Gastroesophageal sphincter (tissue), 4 donors: ENCODE measurements around the gene ADGRL2. TPM values are rescaled to one million over a fixed set of nuclear protein-coding genes. Genes with fewer than 3 reads are reported as not detected.

Source experiments
- ATAC-seq: fragments of 150-250 bp; one replicate; pipeline ENCODE4 v1.9.1; 2016; ENCODE audit warnings: mild to moderate bottlenecking, moderate library complexity
- H3K27ac ChIP-seq, 4 donors: fragments of 200-600 bp; sonication (generic) in 3 of 4; 1 replicate in 3 of 4; 2 replicates in 1 of 4; pipeline ENCODE4 v1.5.1; 2016 to 2019
- H3K27me3 ChIP-seq: fragments of 200-600 bp; sonication (generic); one replicate; pipeline ENCODE4 v1.5.1; 2019
- H3K36me3 ChIP-seq, 2 donors: fragments of 200-600 bp; sonication (generic); one replicate each; pipeline ENCODE4 v1.5.1; 2019; ENCODE audit warnings: control low read depth in 1 of 2
- H3K4me1 ChIP-seq, 3 donors: fragments of 200-600 bp; sonication (generic); 1 replicate in 2 of 3; 2 replicates in 1 of 3; pipeline ENCODE4 v1.5.1; 2016 to 2019; ENCODE audit warnings: control low read depth in 2 of 3
- H3K4me3 ChIP-seq, 2 donors: fragments of 200-600 bp; sonication (generic); one replicate each; pipeline ENCODE4 v1.5.1; 2019; ENCODE audit warnings: mild to moderate bottlenecking in 1 of 2, moderate library complexity in 1 of 2
- H3K9me3 ChIP-seq, 3 donors: fragments of 200-600 bp; sonication (generic); one replicate each; pipeline ENCODE4 v1.5.1; 2017 to 2019; ENCODE audit warnings: control low read depth in 2 of 3
- CTCF ChIP-seq, 4 experiments: fragments of 200-600 bp in 2 of 4; fragments of 450-650 bp in 2 of 4; sonication (generic) in 1 of 4; IDR thresholded peaks; one replicate each; pipeline ENCODE4 v1.5.1; 2017 to 2019; ENCODE audit warnings: antibody characterized with exemption in 4 of 4, mild to moderate bottlenecking in 2 of 4, moderate library complexity in 2 of 4
- EP300 ChIP-seq: sonication (generic); formaldehyde crosslinking; IDR thresholded peaks from one replicate; pipeline ENCODE4 v1.6.1; 2017; ENCODE audit warnings: antibody characterized with exemption, mild to moderate bottlenecking
- POLR2A ChIP-seq, 2 donors: fragments of 450-650 bp; IDR thresholded peaks; one replicate each; pipeline ENCODE4 v1.6.1; 2017; ENCODE audit warnings: antibody characterized with exemption in 2 of 2, mild to moderate bottlenecking in 2 of 2, moderate library complexity in 1 of 2
- POLR2AphosphoS5 ChIP-seq: sonication (generic); formaldehyde crosslinking; IDR thresholded peaks from one replicate; pipeline ENCODE4 v1.6.1; 2017; ENCODE audit warnings: antibody characterized with exemption
- WGBS, 2 donors: methylation state at CpG; one replicate each; pipeline ENCODE4 v1.1.5; 2018; ENCODE audit warnings: low coverage in 1 of 2; 5-methylcytosine and 5-hydroxymethylcytosine counted together
- total RNA-seq, 4 donors: library from RNA; depleted of rRNA; stranded (reverse); fragments of >200 nt; gene quantifications; one replicate each; pipeline ENCODE4 v1.1.0, GENCODE V29; 2016

ADGRL2 gene
- total RNA-seq, 4 donors from 2014 or later: 68.9 to 141 (median 83.8) TPM

GRCh38 chr1:81834268-81834667 lies 33.5 kb downstream of the ADGRL2 start:
- H3K9me3 ChIP-seq: no peaks in the 10 kb centered on the region
- TF ChIP-seq POLR2AphosphoS5: no peak
- TF ChIP-seq EP300: no peak
- TF ChIP-seq CTCF (IDR thresholded peaks at IDR 0.05): no peak
- no peak for TF ChIP-seq POLR2A (IDR thresholded peaks at IDR 0.05)
- WGBS, 2 donors: 23 to 33% methylated on average over 2 of the region's 2 CpGs
- H3K36me3 ChIP-seq: no peaks in the 10 kb centered on the region
- ATAC-seq: no peak
- H3K4me1 ChIP-seq: peaks cover 8 to 53% (median 12%) of the 10 kb centered on the region in 3 donors
- peak overlapping the region in 1 of 4 donors; percentile 25 for H3K27ac ChIP-seq
- no peaks in the 10 kb centered on the region for H3K27me3 ChIP-seq
- no peak overlapping the region for H3K4me3 ChIP-seq

GRCh38 chr1:81834921-81835698 lies 34.4 kb downstream of the ADGRL2 start:
- peak overlapping the region in 1 of 4 donors; percentile 25 for H3K27ac ChIP-seq
- 18 to 29% methylated on average over 6 of the region's 6 CpGs for WGBS, 2 donors
- TF ChIP-seq EP300: no peak
- no peak for TF ChIP-seq POLR2A (IDR thresholded peaks at IDR 0.05)
- TF ChIP-seq POLR2AphosphoS5: no peak
- no peaks in the 10 kb centered on the region for H3K9me3 ChIP-seq
- peak; percentile 28 for ATAC-seq
- no peaks in the 10 kb centered on the region for H3K27me3 ChIP-seq
- no peak overlapping the region for H3K4me3 ChIP-seq
- peaks cover 8 to 53% (median 12%) of the 10 kb centered on the region in 3 donors for H3K4me1 ChIP-seq
- no peaks in the 10 kb centered on the region for H3K36me3 ChIP-seq

GRCh38 chr1:81836007-81836626 lies 35.4 kb downstream of the ADGRL2 start:
- no peak for ATAC-seq
- Histone ChIP-seq H3K4me3 (no peak overlapping the region), H3K27ac (no peak overlapping the region)

GRCh38 chr1:81838600-81839218 lies 38.0 kb downstream of the ADGRL2 start:
- peaks cover 0 to 32% (median 6%) of the 10 kb centered on the region in 3 donors for H3K4me1 ChIP-seq
- H3K36me3 ChIP-seq: no peaks in the 10 kb centered on the region
- no peaks in the 10 kb centered on the region for H3K27me3 ChIP-seq
- WGBS, 2 donors: 89 to 95% methylated on average over 2 of the region's 2 CpGs
- no peak for ATAC-seq
- H3K9me3 ChIP-seq: no peaks in the 10 kb centered on the region
- no peak overlapping the region for H3K4me3 ChIP-seq
- TF ChIP-seq EP300: no peak
- TF ChIP-seq POLR2A (IDR thresholded peaks at IDR 0.05): no peak
- TF ChIP-seq CTCF (IDR thresholded peaks at IDR 0.05): no peak
- no peak for TF ChIP-seq POLR2AphosphoS5
- no peak overlapping the region for H3K27ac ChIP-seq

More at GRCh38 chr1:81836007-81836626, 35.4 kb downstream of the ADGRL2 start:
- H3K36me3 ChIP-seq: no peaks in the 10 kb centered on the region
- no peak for TF ChIP-seq POLR2A (IDR thresholded peaks at IDR 0.05)
- TF ChIP-seq CTCF (IDR thresholded peaks at IDR 0.05): no peak
- no peak for TF ChIP-seq EP300
- TF ChIP-seq POLR2AphosphoS5: no peak
- 40 to 44% methylated on average over 4 of the region's 4 CpGs for WGBS, 2 donors
- no peaks in the 10 kb centered on the region for H3K9me3 ChIP-seq
- H3K4me1 ChIP-seq: peaks cover 8 to 53% (median 12%) of the 10 kb centered on the region in 3 donors
- H3K27me3 ChIP-seq: no peaks in the 10 kb centered on the region

- Histone ChIP-seq H3K27me3 (no peaks in the 10 kb centered on the region), H3K4me3 (no peak overlapping the region), H3K4me1 (peaks cover 0 to 11% (median 2%) of the 10 kb centered on the region in 3 donors), H3K9me3 (no peaks in the 10 kb centered on the region), H3K36me3 (no peaks in the 10 kb centered on the region), H3K27ac (no peak overlapping the region)
- no peak for ATAC-seq
- 90 to 100% methylated on average over 1 of the region's 1 CpG for WGBS, 2 donors
- no peak for TF ChIP-seq POLR2A (IDR thresholded peaks at IDR 0.05)
- no peak for TF ChIP-seq CTCF (IDR thresholded peaks at IDR 0.05)
- no peak for TF ChIP-seq EP300
- no peak for TF ChIP-seq POLR2AphosphoS5
Observed at GRCh38 chr1:81840805-81841204, 40.1 kb downstream of the ADGRL2 start.
